Nephron progenitor cell (in vitro differentiated cells): ENCODE data around the gene CRAMP1.

Experiments used
- DNase-seq: peaks from one replicate; pipeline ENCODE4 v3.0.0; 2021
- H3K27ac Mint-ChIP-seq: 2 replicates; pipeline ENCODE4 v1.8.0; 2021; ENCODE audit warnings: mild to moderate bottlenecking, moderate library complexity, mixed read lengths
- H3K27me3 Mint-ChIP-seq: 2 replicates; pipeline ENCODE4 v1.8.0; 2021; ENCODE audit warnings: mild to moderate bottlenecking, low read depth, mixed read lengths; ENCODE audit not compliant: poor library complexity
- H3K36me3 Mint-ChIP-seq: 2 replicates; pipeline ENCODE4 v1.8.0; 2021; ENCODE audit warnings: low read depth, mixed read lengths
- H3K4me1 Mint-ChIP-seq: 2 replicates; pipeline ENCODE4 v1.8.0; 2021; ENCODE audit warnings: mixed read lengths
- H3K4me3 Mint-ChIP-seq: 2 replicates; pipeline ENCODE4 v1.8.0; 2021; ENCODE audit warnings: mild to moderate bottlenecking, moderate library complexity, mixed read lengths
- H3K9me3 Mint-ChIP-seq: 2 replicates; pipeline ENCODE4 v1.8.0; 2021; ENCODE audit warnings: mild to moderate bottlenecking, moderate library complexity, mixed read lengths
- TF ChIP-seq, protein P1 (sequence below): fragments of 200-600 bp; sonication (generic); IDR thresholded peaks from 2 replicates; pipeline ENCODE4 v1.5.0; 2021; ENCODE audit warnings: antibody characterized with exemption

Gene CRAMP1

DNA sequence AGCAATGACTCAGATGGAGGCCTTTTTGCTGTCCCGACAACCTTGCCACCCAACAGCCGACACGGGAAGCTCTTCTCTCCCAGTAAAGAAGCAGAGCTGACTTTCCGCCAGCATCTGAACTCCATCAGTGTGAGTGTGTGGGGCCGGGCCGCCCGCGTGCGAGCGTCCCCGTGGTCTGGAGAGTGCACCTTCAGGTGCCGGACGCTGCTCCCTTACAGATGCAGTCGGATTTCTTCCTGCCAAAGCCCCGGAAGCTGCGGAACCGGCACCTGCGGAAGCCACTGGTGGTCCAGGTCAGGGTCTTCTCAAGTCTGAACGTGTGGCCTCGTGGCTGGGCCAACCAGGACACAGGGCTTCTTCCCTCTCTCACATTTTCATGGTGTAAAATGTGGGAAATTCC, 50.4 kb downstream of the CRAMP1 start:
- Mint-ChIP-seq H3K36me3 (peaks cover 31% of the 10 kb centered on the region), H3K27me3 (peaks cover 6% of the 10 kb centered on the region), H3K27ac (peak overlapping the region; percentile 92), H3K4me1 (no peaks in the 10 kb centered on the region), H3K4me3 (no peak overlapping the region), H3K9me3 (no peaks in the 10 kb centered on the region)
- DNase-seq, result no peak
- TF ChIP-seq, protein P1, sequence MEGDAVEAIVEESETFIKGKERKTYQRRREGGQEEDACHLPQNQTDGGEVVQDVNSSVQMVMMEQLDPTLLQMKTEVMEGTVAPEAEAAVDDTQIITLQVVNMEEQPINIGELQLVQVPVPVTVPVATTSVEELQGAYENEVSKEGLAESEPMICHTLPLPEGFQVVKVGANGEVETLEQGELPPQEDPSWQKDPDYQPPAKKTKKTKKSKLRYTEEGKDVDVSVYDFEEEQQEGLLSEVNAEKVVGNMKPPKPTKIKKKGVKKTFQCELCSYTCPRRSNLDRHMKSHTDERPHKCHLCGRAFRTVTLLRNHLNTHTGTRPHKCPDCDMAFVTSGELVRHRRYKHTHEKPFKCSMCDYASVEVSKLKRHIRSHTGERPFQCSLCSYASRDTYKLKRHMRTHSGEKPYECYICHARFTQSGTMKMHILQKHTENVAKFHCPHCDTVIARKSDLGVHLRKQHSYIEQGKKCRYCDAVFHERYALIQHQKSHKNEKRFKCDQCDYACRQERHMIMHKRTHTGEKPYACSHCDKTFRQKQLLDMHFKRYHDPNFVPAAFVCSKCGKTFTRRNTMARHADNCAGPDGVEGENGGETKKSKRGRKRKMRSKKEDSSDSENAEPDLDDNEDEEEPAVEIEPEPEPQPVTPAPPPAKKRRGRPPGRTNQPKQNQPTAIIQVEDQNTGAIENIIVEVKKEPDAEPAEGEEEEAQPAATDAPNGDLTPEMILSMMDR, result no peak

DNA sequence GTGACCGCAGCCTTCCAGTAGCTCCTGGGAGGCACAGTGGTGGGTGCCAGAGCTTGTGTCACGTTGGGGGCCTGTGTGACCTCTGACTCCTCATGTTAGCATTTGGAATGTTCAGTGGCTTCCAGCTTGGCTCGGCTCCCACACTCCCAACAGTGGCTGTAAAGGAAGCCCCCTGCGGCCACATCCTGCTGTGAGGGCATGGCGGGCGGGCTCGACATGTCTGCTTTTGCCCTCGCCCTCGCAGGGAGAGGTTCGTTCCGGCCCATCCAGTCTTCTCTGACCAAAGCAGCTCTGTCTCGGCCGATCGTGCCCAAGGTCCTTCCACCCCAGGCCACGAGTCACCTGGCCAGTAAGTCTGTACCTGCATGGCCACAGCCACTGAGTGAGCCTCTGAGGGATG, 53.7 kb downstream of the CRAMP1 start:
- Mint-ChIP-seq H3K4me1 (no peaks in the 10 kb centered on the region), H3K27ac (no peak overlapping the region), H3K4me3 (no peak overlapping the region), H3K27me3 (no peaks in the 10 kb centered on the region), H3K9me3 (no peaks in the 10 kb centered on the region), H3K36me3 (peaks cover 45% of the 10 kb centered on the region)
- no peak for DNase-seq
- TF ChIP-seq, protein P1, result no peak

DNA sequence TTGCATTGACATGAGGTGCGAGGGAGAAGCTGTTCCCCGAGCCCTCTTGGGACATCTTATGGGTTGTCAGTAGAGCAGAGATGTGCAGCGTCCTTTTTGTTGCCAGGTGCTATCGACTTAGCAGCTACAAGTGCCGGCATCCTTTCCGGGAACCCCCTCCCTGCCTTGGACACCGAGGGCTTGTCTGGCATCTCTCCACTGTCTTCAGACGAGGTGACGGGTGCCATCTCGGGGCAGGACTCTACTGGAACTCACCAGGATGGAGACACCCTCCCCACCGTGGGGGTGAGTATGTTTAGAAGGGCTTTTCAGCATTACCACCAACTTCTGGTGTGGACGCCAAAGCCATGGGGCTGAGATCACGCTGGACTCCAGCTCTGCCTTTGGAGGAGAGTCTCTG, 54.2 kb downstream of the CRAMP1 start:
- DNase-seq, result no peak
- Mint-ChIP-seq H3K4me1 (no peaks in the 10 kb centered on the region), H3K4me3 (no peak overlapping the region), H3K36me3 (peaks cover 50% of the 10 kb centered on the region), H3K9me3 (no peaks in the 10 kb centered on the region), H3K27me3 (no peaks in the 10 kb centered on the region), H3K27ac (no peak overlapping the region)
- TF ChIP-seq, protein P1, result no peak

DNA sequence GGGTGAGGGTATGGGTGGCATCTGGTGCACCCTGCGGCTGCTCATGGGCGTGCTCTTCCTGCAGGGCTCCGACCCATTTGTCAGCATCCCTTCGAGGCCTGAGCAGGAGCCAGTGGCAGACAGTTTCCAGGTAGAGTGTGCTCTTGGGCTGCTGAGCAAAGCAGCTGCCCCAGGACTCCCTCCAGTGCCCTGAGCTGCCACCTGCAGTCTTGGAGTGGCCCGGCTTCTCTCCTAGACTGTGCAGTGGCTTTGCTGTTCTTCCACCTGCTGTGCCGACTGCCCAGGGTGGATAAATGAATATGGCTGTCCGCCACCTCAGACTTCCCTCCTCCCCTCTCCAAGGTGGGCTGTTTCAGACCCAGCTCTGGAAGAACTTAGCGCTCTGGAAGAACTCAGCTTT, 55.1 kb downstream of the CRAMP1 start:
- Mint-ChIP-seq H3K36me3 (peaks cover 53% of the 10 kb centered on the region), H3K27ac (no peak overlapping the region), H3K27me3 (no peaks in the 10 kb centered on the region), H3K9me3 (no peaks in the 10 kb centered on the region), H3K4me1 (no peaks in the 10 kb centered on the region), H3K4me3 (no peak overlapping the region)
- TF ChIP-seq, protein P1, result no peak
- no peak for DNase-seq

DNA sequence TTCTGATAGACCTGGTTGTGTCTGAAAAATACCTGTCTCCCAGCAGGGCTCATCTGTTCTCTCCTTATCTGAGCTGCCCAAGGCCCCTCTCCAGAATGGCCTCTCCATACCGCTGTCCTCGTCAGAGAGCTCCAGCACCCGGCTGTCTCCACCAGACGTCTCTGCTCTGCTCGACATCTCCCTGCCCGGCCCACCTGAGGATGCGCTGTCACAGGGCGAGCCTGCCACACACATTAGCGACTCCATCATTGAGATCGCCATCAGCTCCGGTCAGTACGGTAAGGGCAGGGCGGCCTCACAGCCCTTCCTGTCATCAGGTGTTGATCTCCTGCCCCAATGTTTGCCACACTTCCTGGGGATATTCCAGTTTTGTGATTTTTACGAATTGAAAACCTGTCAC, 55.8 kb downstream of the CRAMP1 start:
- H3K4me1 Mint-ChIP-seq, result no peaks in the 10 kb centered on the region
- DNase-seq, result no peak
- H3K9me3 Mint-ChIP-seq, result no peaks in the 10 kb centered on the region
- peaks cover 56% of the 10 kb centered on the region for H3K36me3 Mint-ChIP-seq
- H3K27me3 Mint-ChIP-seq, result no peaks in the 10 kb centered on the region
- no peak overlapping the region for H3K27ac Mint-ChIP-seq
- TF ChIP-seq, protein P1, result no peak
- no peak overlapping the region for H3K4me3 Mint-ChIP-seq

DNA sequence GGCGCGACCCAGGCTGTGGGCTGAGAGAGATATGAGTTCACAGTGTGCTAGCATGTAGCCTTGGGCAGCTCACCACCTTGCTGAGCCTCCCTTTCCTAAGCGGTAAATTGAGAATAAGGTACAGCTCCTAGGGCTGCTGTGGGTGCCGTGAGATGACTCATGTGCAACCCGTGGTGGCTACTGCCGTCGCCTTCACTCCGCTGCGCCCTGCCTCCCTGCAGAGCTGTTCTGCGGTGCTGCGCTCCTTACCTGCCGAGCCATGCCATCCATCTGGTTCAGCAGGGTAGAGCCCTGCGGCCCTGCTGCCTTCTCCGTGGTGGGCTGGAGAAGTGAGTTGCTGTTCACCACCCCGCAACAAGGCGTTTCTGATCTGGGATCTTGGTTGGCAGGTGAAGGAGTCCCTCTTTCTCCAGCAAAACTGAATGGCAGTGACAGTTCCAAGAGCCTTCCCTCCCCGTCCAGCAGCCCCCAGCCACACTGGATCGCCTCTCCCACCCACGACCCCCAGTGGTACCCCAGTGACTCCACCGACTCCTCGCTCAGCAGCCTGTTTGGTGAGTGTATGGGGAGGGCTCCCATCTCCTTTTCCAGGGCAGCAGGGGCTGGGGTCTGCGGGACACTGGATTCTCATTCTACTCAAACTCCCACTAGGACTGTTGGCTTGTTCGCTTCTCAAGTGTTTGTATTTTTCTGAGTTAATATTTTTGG, 56.6 kb downstream of the CRAMP1 start:
- peaks cover 61% of the 10 kb centered on the region for H3K36me3 Mint-ChIP-seq

More for the DNA sequence above, 56.6 kb downstream of the CRAMP1 start:
- H3K27ac Mint-ChIP-seq, result no peak overlapping the region
- H3K9me3 Mint-ChIP-seq, result no peaks in the 10 kb centered on the region
- no peaks in the 10 kb centered on the region for H3K27me3 Mint-ChIP-seq
- DNase-seq, result no peak
- TF ChIP-seq, protein P1, result no peak
- H3K4me3 Mint-ChIP-seq, result no peak overlapping the region
- no peaks in the 10 kb centered on the region for H3K4me1 Mint-ChIP-seq
